ENCODE measurements around the gene MSI2. TPM values are rescaled to one million over a fixed set of nuclear protein-coding genes. Genes with fewer than 3 reads are reported as not detected.

The MSI2 gene
- total and polyA plus RNA-seq, 7 donors, result 37.6 to 133 (median 87.1) TPM

DNA sequence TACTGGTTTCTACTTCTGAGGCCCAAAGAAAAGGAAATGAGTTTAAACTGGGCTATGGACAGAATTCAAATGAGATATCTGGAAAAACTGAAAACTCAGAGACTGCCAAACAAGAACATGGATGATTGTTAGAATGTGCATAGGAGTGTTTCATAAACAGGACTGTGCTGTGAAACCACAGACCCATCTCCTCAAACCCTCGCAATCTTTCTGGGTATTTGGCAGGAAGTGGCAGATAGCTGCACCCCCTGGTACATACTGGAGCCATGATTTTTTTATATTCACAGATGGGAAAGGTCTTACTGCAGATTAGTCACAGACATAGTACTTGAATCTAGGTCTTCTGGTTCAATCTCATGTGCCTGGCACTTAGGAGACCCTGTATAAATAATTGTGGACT lies 343.8 kb downstream of the MSI2 start:
- Histone ChIP-seq H3K4me1 (peaks cover 29% of the 10 kb centered on the region), H3K27ac (no peak overlapping the region), H3K4me3 (no peak overlapping the region), H3K27me3 (ENCODE audit: insufficient read depth in 3 of 3, low read length in 2 of 3) (no peaks in the 10 kb centered on the region), H3K9me3 (no peaks in the 10 kb centered on the region), H3K36me3 (ENCODE audit: insufficient read depth in 1 of 2, low read depth in 1 of 2) (no peaks in the 10 kb centered on the region)
- ATAC-seq, result no peak
- TF ChIP-seq, protein P1, sequence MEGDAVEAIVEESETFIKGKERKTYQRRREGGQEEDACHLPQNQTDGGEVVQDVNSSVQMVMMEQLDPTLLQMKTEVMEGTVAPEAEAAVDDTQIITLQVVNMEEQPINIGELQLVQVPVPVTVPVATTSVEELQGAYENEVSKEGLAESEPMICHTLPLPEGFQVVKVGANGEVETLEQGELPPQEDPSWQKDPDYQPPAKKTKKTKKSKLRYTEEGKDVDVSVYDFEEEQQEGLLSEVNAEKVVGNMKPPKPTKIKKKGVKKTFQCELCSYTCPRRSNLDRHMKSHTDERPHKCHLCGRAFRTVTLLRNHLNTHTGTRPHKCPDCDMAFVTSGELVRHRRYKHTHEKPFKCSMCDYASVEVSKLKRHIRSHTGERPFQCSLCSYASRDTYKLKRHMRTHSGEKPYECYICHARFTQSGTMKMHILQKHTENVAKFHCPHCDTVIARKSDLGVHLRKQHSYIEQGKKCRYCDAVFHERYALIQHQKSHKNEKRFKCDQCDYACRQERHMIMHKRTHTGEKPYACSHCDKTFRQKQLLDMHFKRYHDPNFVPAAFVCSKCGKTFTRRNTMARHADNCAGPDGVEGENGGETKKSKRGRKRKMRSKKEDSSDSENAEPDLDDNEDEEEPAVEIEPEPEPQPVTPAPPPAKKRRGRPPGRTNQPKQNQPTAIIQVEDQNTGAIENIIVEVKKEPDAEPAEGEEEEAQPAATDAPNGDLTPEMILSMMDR (IDR thresholded peaks at IDR 0.05), result no peak
- intact Hi-C loops (cut with DNase I), result loop anchor here in 1 of 2 donors (10.0 kb wide), 2 partner anchors 235 to 465 kb away; no protein-coding TSS in a partner anchor
- 81 to 84% (median 83%) methylated on average over 1 of the region's 1 CpG for WGBS, 3 donors
- DNase-seq, result no peak

DNA sequence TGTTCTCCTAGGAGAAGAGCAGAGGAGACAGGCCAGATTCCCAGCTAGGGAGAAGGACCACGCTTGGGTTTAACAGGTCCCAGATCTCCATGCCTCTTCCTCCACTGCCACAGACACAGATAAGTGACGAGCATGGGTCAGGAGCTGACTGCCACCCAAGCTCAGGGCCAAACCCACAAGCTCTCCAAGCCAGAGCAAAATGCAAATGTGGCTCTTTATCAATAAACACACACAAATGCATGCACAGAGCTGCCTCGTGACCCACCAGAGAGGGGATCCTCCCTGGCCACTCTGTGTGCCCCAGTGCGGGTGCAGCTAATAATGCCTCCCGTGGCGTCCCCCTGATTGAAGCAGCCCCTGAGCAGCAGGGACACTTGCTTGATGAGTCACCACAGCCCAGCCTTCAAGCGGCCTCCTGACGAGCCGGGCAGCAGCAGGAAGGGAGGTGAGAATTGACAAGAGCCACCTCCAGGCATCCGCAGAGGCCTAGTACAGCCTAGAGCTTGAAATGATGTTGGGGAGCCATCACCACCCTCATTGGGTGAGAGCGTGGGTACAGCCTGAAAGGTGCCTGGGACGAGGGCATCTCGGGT lies 344.9 kb downstream of the MSI2 start:
- peak in 1 of 2 donors; percentile 4 for DNase-seq
- WGBS, 3 donors, result 93 to 96% (median 94%) methylated on average over 13 of the region's 13 CpGs
- H3K36me3 ChIP-seq (ENCODE audit: insufficient read depth in 1 of 2, low read depth in 1 of 2), result no peaks in the 10 kb centered on the region
- peaks cover 41% of the 10 kb centered on the region for H3K4me1 ChIP-seq
- H3K4me3 ChIP-seq, result no peak overlapping the region
- no peak overlapping the region for H3K27ac ChIP-seq
- TF ChIP-seq, protein P1 (IDR thresholded peaks at IDR 0.05), result no peak
- no peaks in the 10 kb centered on the region for H3K9me3 ChIP-seq
- intact Hi-C loops (cut with DNase I), result loop anchor here in 1 of 2 donors (10.0 kb wide), 2 partner anchors 234 to 466 kb away; no protein-coding TSS in a partner anchor
- ATAC-seq, result no peak
- H3K27me3 ChIP-seq (ENCODE audit: insufficient read depth in 3 of 3, low read length in 2 of 3), result no peaks in the 10 kb centered on the region

DNA sequence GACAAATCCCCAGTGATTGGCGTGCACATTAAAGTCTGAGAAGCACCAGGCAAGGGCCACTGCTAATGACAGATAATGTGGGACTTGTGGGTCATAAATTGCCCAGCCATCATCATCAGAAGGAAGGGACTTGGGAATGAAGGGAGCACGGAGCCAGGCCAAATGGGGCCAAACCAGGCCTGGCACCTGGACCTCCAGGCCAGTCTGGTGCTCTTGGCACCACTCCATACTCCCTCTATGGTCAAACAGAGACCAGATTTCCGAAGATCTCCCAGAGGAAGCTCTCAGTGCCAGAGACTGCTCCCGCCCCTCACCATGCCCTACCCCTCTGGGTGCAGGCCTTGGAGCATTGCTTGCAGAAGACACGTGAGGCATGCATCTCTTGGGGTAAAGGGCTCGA lies 346.6 kb downstream of the MSI2 start:
- H3K27ac ChIP-seq, result no peak overlapping the region
- H3K4me3 ChIP-seq, result no peak overlapping the region
- no peak for DNase-seq
- intact Hi-C loops (cut with DNase I), result loop anchor here in 1 of 2 donors (10.0 kb wide), 2 partner anchors 232 to 468 kb away; no protein-coding TSS in a partner anchor
- TF ChIP-seq, protein P1 (IDR thresholded peaks at IDR 0.05), result no peak
- H3K27me3 ChIP-seq (ENCODE audit: insufficient read depth in 3 of 3, low read length in 2 of 3), result no peaks in the 10 kb centered on the region
- H3K4me1 ChIP-seq, result peaks cover 40% of the 10 kb centered on the region
- WGBS, 3 donors, result 71 to 86% (median 75%) methylated on average over 6 of the region's 6 CpGs
- no peaks in the 10 kb centered on the region for H3K36me3 ChIP-seq (ENCODE audit: insufficient read depth in 1 of 2, low read depth in 1 of 2)
- ATAC-seq, result no peak
- no peaks in the 10 kb centered on the region for H3K9me3 ChIP-seq

DNA sequence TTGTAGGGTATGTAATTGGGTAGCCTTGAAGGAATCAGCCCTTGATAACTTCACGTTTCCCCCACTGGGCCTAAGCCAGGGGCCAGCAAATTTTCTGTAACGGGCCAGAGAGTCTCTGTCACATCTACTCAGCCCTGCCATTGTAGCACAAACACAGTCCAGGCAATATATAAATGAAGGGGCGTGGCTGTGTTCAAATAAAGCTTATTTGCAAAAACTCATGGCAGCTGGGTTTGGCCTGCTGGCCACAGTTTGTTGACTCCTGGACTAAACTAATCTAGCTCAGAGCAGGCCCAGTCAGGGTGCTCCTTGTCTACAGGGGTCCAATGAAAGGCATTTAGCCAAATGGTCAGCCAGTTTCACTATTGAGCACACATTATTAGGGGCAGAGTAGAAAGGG lies 347.2 kb downstream of the MSI2 start:
- DNase-seq, result no peak
- WGBS, 3 donors, result 76 to 89% (median 84%) methylated on average over 3 of the region's 3 CpGs
- Histone ChIP-seq H3K36me3 (ENCODE audit: insufficient read depth in 1 of 2, low read depth in 1 of 2) (no peaks in the 10 kb centered on the region), H3K27me3 (ENCODE audit: insufficient read depth in 3 of 3, low read length in 2 of 3) (no peaks in the 10 kb centered on the region), H3K4me3 (no peak overlapping the region), H3K27ac (peak overlapping the region; percentile 50), H3K9me3 (no peaks in the 10 kb centered on the region), H3K4me1 (peaks cover 39% of the 10 kb centered on the region)
- intact Hi-C loops (cut with DNase I), result loop anchor here in 1 of 2 donors (10.0 kb wide), 2 partner anchors 231 to 469 kb away; no protein-coding TSS in a partner anchor
- ATAC-seq, result no peak
- TF ChIP-seq, protein P1 (IDR thresholded peaks at IDR 0.05), result no peak

All from psoas muscle (tissue), 8 donors.